A549 (cell line): ENCODE data around the gene ZNF280A. TPM values are rescaled to one million over a fixed set of nuclear protein-coding genes. Genes with fewer than 3 reads are reported as not detected.
"Not testable (repeated sequence)": the region's sequence is repeated elsewhere in the genome, so short reads cannot be mapped to it uniquely, and the experiment has no call there.

Experiments
- ATAC-seq, 2 experiments: fragments of 200-7000 bp in 1 of 2; fragments of >200 bp in 1 of 2; cut with Nextera tagmentation in 1 of 2; cut with Tn5 transposase in 1 of 2; 3 replicates each; pipeline versions ENCODE4 v1.8.0 to v1.9.1; 2018 to 2020; ENCODE audit warnings: mild to moderate bottlenecking in 1 of 2, moderate library complexity in 1 of 2
- CTCF ChIA-PET: fragments of 300-600 bp; sonication (Branson Sonifier 250); formaldehyde crosslinking; extraction: SDS; loops from one replicate; lab custom pipeline; 2021; ENCODE audit warnings: antibody characterized with exemption, inconsistent platforms; lab: Yijun Ruan, JAX
- POLR2A ChIA-PET: fragments of 350-600 bp; formaldehyde crosslinking; extraction: SDS; loops from one replicate; lab custom pipeline; 2021; ENCODE audit warnings: antibody characterized with exemption, inconsistent platforms; lab: Yijun Ruan, JAX
- DNase-seq, 2 experiments: peaks; one replicate each; pipeline versions ENCODE4 v3.0.0 to v3.0.0-alpha.2; 2011 to 2016; ENCODE audit warnings: low read depth in 1 of 2, low spot score in 1 of 2
- FAIRE-seq: peaks from 2 replicates; lab custom pipeline; 2011; peaks lifted over from hg19 to GRCh38; lab: Jason Lieb, UNC
- H3K27ac ChIP-seq, 2 experiments: fragments of >200 bp; sonication (Bioruptor Twin); formaldehyde crosslinking; 3 replicates each; pipeline ENCODE4 v1.5.1; 2016 to 2017
- H3K4me1 ChIP-seq: fragments of >200 bp; sonication (Bioruptor Twin); formaldehyde crosslinking; 3 replicates; pipeline ENCODE4 v1.6.1; 2016
- H3K4me2 ChIP-seq: fragments of >200 bp; sonication (Bioruptor Twin); formaldehyde crosslinking; 3 replicates; pipeline ENCODE4 v1.6.1; 2016
- H3K4me3 ChIP-seq: fragments of >200 bp; sonication (Bioruptor Twin); formaldehyde crosslinking; 3 replicates; pipeline ENCODE4 v1.5.1; 2016
- H3K9me3 ChIP-seq: fragments of >200 bp; sonication (Bioruptor Twin); formaldehyde crosslinking; 3 replicates; pipeline ENCODE4 v1.6.1; 2016
- BCL3 ChIP-seq: fragments of >200 bp; sonication (Bioruptor Twin); formaldehyde crosslinking; IDR thresholded peaks from 3 replicates; pipeline ENCODE4 v1.6.1; 2016
- BHLHE40 ChIP-seq: IDR thresholded peaks from 2 replicates; pipeline ENCODE4 v1.6.1; 2012; ENCODE audit warnings: low read depth, low read length, inconsistent platforms
- CBX2 ChIP-seq: fragments of 200-600 bp; sonication (generic); IDR thresholded peaks from 2 replicates; pipeline ENCODE4 v1.6.1; 2016; ENCODE audit warnings: low read depth, mild to moderate bottlenecking, borderline replicate concordance
- CEBPB ChIP-seq, 2 experiments: fragments of >200 bp in 1 of 2; sonication (Bioruptor Twin) in 1 of 2; formaldehyde crosslinking in 1 of 2; IDR thresholded peaks; 2 replicates each; pipeline ENCODE4 v1.6.1; 2012 to 2016
- CHD4 ChIP-seq: fragments of 200-600 bp; sonication (generic); IDR thresholded peaks from 2 replicates; pipeline ENCODE4 v1.6.1; 2016; ENCODE audit warnings: antibody characterized with exemption, mild to moderate bottlenecking, borderline replicate concordance
- CTCF ChIP-seq: fragments of >200 bp; sonication (Bioruptor Twin); formaldehyde crosslinking; IDR thresholded peaks from 3 replicates; pipeline ENCODE4 v1.5.1; 2016
- EHF ChIP-seq: fragments of 250-450 bp; sonication (Bioruptor Pico); IDR thresholded peaks from 2 replicates; pipeline ENCODE4 v1.5.0; 2020; ENCODE audit warnings: mild to moderate bottlenecking
- EHMT2 ChIP-seq: fragments of 200-600 bp; sonication (generic); IDR thresholded peaks from 2 replicates; pipeline ENCODE4 v1.6.1; 2016; ENCODE audit warnings: antibody characterized with exemption, low read depth, mild to moderate bottlenecking, moderate library complexity
- ELK1 ChIP-seq: fragments of 150-350 bp; IDR thresholded peaks from 2 replicates; pipeline ENCODE4 v1.6.1; 2014; ENCODE audit warnings: low read depth, mild to moderate bottlenecking, low read length
- EP300 ChIP-seq, 2 experiments: fragments of >200 bp; sonication (Bioruptor Twin); formaldehyde crosslinking; IDR thresholded peaks; 2 replicates in 1 of 2; 3 replicates in 1 of 2; pipeline ENCODE4 v1.6.1; 2016 to 2017
- ESRRA ChIP-seq: fragments of 150-350 bp; IDR thresholded peaks from 2 replicates; pipeline ENCODE4 v1.6.1; 2014; ENCODE audit warnings: mild to moderate bottlenecking, low read length, borderline replicate concordance
- FOXS1 ChIP-seq: fragments of 250-450 bp; sonication (Bioruptor Pico); IDR thresholded peaks from 2 replicates; pipeline ENCODE4 v1.5.0; 2020; ENCODE audit warnings: mild to moderate bottlenecking, moderate library complexity
- GATA3 ChIP-seq: IDR thresholded peaks from 2 replicates; pipeline ENCODE4 v1.6.1; 2012; ENCODE audit warnings: borderline replicate concordance
- HOXA7 ChIP-seq: fragments of 250-450 bp; sonication (Bioruptor Pico); IDR thresholded peaks from 2 replicates; pipeline ENCODE4 v1.5.0; 2020; ENCODE audit warnings: mild to moderate bottlenecking, moderate library complexity
- HOXB13 ChIP-seq: fragments of 250-450 bp; sonication (Bioruptor Pico); IDR thresholded peaks from 2 replicates; pipeline ENCODE4 v1.5.0; 2020; ENCODE audit warnings: low read depth, mild to moderate bottlenecking, moderate library complexity
- JUN ChIP-seq, 2 experiments: fragments of >200 bp; sonication (Bioruptor Twin); formaldehyde crosslinking; IDR thresholded peaks; 2 replicates in 1 of 2; 3 replicates in 1 of 2; pipeline ENCODE4 v1.6.1; 2016 to 2017
- MAZ ChIP-seq: fragments of 150-350 bp; IDR thresholded peaks from 2 replicates; pipeline ENCODE4 v1.6.1; 2014; ENCODE audit warnings: antibody characterized with exemption, low read depth, low read length, borderline replicate concordance
- MYC ChIP-seq: IDR thresholded peaks from 2 replicates; pipeline ENCODE4 v1.6.1; 2012; ENCODE audit warnings: mild to moderate bottlenecking, inconsistent platforms, low read length, improper control_type of control experiment, borderline replicate concordance
- NPAS2 ChIP-seq: fragments of 250-450 bp; sonication (Bioruptor Pico); IDR thresholded peaks from 2 replicates; pipeline ENCODE4 v1.8.0; 2022; ENCODE audit warnings: mild to moderate bottlenecking, moderate library complexity, borderline replicate concordance
- RARB ChIP-seq: fragments of 250-450 bp; sonication (Bioruptor Pico); IDR thresholded peaks from 2 replicates; pipeline ENCODE4 v1.8.0; 2021; ENCODE audit warnings: mild to moderate bottlenecking, moderate library complexity
- RFX5 ChIP-seq: fragments of 450-650 bp; IDR thresholded peaks from 2 replicates; pipeline ENCODE4 v1.7.1; 2014; ENCODE audit warnings: antibody characterized with exemption, mild to moderate bottlenecking, moderate library complexity
- SMC3 ChIP-seq: fragments of >200 bp; sonication (Bioruptor Twin); formaldehyde crosslinking; IDR thresholded peaks from 3 replicates; pipeline ENCODE4 v1.6.1; 2018; ENCODE audit warnings: inconsistent platforms
- TFCP2L1 ChIP-seq: fragments of 250-450 bp; sonication (Bioruptor Pico); IDR thresholded peaks from 2 replicates; pipeline ENCODE4 v1.5.0; 2021; ENCODE audit warnings: mild to moderate bottlenecking
- TP53 ChIP-seq: fragments of 250-450 bp; sonication (Bioruptor Pico); IDR thresholded peaks from 2 replicates; pipeline ENCODE4 v1.5.0; 2021; ENCODE audit warnings: mild to moderate bottlenecking, moderate library complexity
- USF2 ChIP-seq: fragments of 450-650 bp; IDR thresholded peaks from 2 replicates; pipeline ENCODE4 v1.6.1; 2014; ENCODE audit warnings: antibody characterized with exemption
- ZNF302 ChIP-seq: fragments of 250-450 bp; sonication (Bioruptor Pico); IDR thresholded peaks from 2 replicates; pipeline ENCODE4 v1.9.0; 2021; ENCODE audit warnings: inconsistent platforms, mild to moderate bottlenecking, moderate library complexity
- ZSCAN20 ChIP-seq: fragments of 250-450 bp; sonication (Bioruptor Pico); IDR thresholded peaks from 2 replicates; pipeline ENCODE4 v1.8.0; 2022; ENCODE audit warnings: mild to moderate bottlenecking, moderate library complexity
- WGBS: methylation state at CpG from one replicate; pipeline ENCODE4 v1.1.6; 2017; ENCODE audit errors: missing lambda C conversion rate; 5-methylcytosine and 5-hydroxymethylcytosine counted together
- polyA plus RNA-seq, 4 experiments: library from polyadenylated mRNA; depleted of rRNA in 3 of 4; stranded (reverse); fragments of >200 nt; fragmentation: RNase III in 1 of 4; extraction: RNeasy Plus Mini Kit Qiagen cat#74134 plus additional on column Dnase treatment in 1 of 4; gene quantifications; 2 replicates in 3 of 4; 3 replicates in 1 of 4; pipeline ENCODE4 v1.2.3, GENCODE V29; 2011 to 2017

Gene ZNF280A
- polyA plus RNA-seq, 2 of the 4 experiments (the other 2 are of a cell fraction) = 2.0 to 3.0 TPM

- peak in 1 of 2 experiments; percentile 36; a peak in 3 of 6 replicates for ATAC-seq
- POLR2A ChIA-PET = interaction anchor here (1.6 kb wide), 1 partner anchor 12 kb away, joined by 19 read pairs; the partner anchor contains the start of gene ZNF280A
- H3K4me3 ChIP-seq = peak overlapping the region; percentile 87
- TF ChIP-seq HOXB13 (no peak), ZNF302 (CRISPR knock-in tag) (no peak), TP53 (CRISPR knock-in tag) (no peak), RARB (CRISPR knock-in tag) (no peak), EHMT2 (no peak), RFX5 (no peak), FOXS1 (CRISPR knock-in tag) (no peak), BCL3 (no peak), BHLHE40 (no peak), ESRRA (no peak), CEBPB (IDR thresholded peaks at IDR 0.05) (no peak), JUN (IDR thresholded peaks at IDR 0.05) (no peak), EP300 (IDR thresholded peaks at IDR 0.05) (no peak), NPAS2 (CRISPR knock-in tag) (no peak), CBX2 (no peak), ELK1 (no peak)
- TF ChIP-seq, all 56 proteins: peak for 0
- CTCF ChIA-PET = interaction anchor here (1.3 to 2.0 kb wide), 5 partner anchors 9 to 52 kb away, joined by 3 to 17 read pairs (median 6); partner anchors contain the start of genes PRAME and ZNF280A
- 52% methylated on average over 13 of the region's 13 CpGs for WGBS
- Histone ChIP-seq H3K4me2 (peak overlapping the region; percentile 89), H3K9me3 (peaks cover 3% of the 10 kb centered on the region; the same call in 2 of the 3 replicates), H3K4me1 (no peaks in the 10 kb centered on the region), H3K27ac (peak overlapping the region; percentile 77 to 91)
- no peak for FAIRE-seq
- DNase-seq = no peak
Measured at GRCh38 chr22:22507743-22508273, 12.3 kb downstream of the ZNF280A start.

GRCh38 chr22:22506736-22507135, 13.3 kb downstream of the ZNF280A start:
- no peak overlapping the region for H3K4me3 ChIP-seq
- H3K9me3 ChIP-seq = peaks cover 3% of the 10 kb centered on the region; the same call in 2 of the 3 replicates
- H3K4me2 ChIP-seq = no peak overlapping the region
- no peak for FAIRE-seq
- DNase-seq = no peak
- H3K4me1 ChIP-seq = no peaks in the 10 kb centered on the region
- ChIA-PET CTCF (interaction anchor here (1.3 to 1.7 kb wide), 2 partner anchors 13 to 43 kb away, joined by 3 read pairs; partner anchors contain the start of gene ZNF280A), POLR2A (no interaction called here)
- 100% methylated on average over 1 of the region's 1 CpG for WGBS
- no peak overlapping the region for H3K27ac ChIP-seq
- TF ChIP-seq GATA3 = no peak
- no peak for TF ChIP-seq TFCP2L1
- no peak for ATAC-seq

- Histone ChIP-seq H3K27ac (no peak overlapping the region), H3K9me3 (no peaks in the 10 kb centered on the region), H3K4me1 (no peaks in the 10 kb centered on the region), H3K4me3 (no peak overlapping the region), H3K4me2 (no peak overlapping the region)
- WGBS = 68% methylated on average over 2 of the region's 2 CpGs
- ChIA-PET CTCF (interaction anchor here (3.1 kb wide), 1 partner anchor 11 kb away, joined by 12 read pairs; the partner anchor contains the start of gene ZNF280B), POLR2A (interaction anchor here (1.2 kb wide), 1 partner anchor 11 kb away, joined by 4 read pairs; the partner anchor contains the start of gene ZNF280B)
- FAIRE-seq = no peak
- TF ChIP-seq EHF (CRISPR knock-in tag) = no peak
- TF ChIP-seq FOXS1 (CRISPR knock-in tag) = no peak
- TF ChIP-seq HOXA7 (CRISPR knock-in tag) = no peak
- TF ChIP-seq RFX5 = no peak
- TF ChIP-seq MAZ = no peak
- TF ChIP-seq ZSCAN20 = no peak
- no peak for TF ChIP-seq CEBPB (IDR thresholded peaks at IDR 0.05)
- TF ChIP-seq CTCF = no peak
- no peak for TF ChIP-seq SMC3
- no peak for TF ChIP-seq MYC
- no peak for TF ChIP-seq USF2
- no peak for TF ChIP-seq CHD4
- no peak for ATAC-seq
- no peak for DNase-seq
Measured at GRCh38 chr22:22498267-22498666, 21.8 kb downstream of the ZNF280A start.

- POLR2A ChIA-PET, FAIRE-seq: not testable (repeated sequence)
- CTCF ChIA-PET = interaction anchor here (0.7 to 1.1 kb wide), 2 partner anchors 22 to 493 kb away, joined by 3 read pairs; no protein-coding TSS in a partner anchor
Measured at GRCh38 chr22:22491589-22491988, 28.5 kb downstream of the ZNF280A start.

More at GRCh38 chr22:22491589-22491988, 28.5 kb downstream of the ZNF280A start:
- not testable (repeated sequence) for H3K4me1 ChIP-seq, H3K9me3 ChIP-seq, H3K4me2 ChIP-seq, ATAC-seq, H3K27ac ChIP-seq, DNase-seq, H3K4me3 ChIP-seq
- WGBS = 75% methylated on average over 3 of the region's 3 CpGs
